AG09319 (cell line): ENCODE measurements around the gene PKMYT1.

Experiments
- DNase-seq: peaks from one replicate; pipeline ENCODE4 v3.0.0-alpha.2; 2010; ENCODE audit warnings: low read depth; ENCODE audit errors: extremely low read depth
- TF ChIP-seq, protein P1 (sequence below): IDR thresholded peaks from 2 replicates; pipeline ENCODE4 v1.5.1; 2011; ENCODE audit warnings: low read depth, mild to moderate bottlenecking, inconsistent platforms, low read length, moderate library complexity

Gene PKMYT1

DNA sequence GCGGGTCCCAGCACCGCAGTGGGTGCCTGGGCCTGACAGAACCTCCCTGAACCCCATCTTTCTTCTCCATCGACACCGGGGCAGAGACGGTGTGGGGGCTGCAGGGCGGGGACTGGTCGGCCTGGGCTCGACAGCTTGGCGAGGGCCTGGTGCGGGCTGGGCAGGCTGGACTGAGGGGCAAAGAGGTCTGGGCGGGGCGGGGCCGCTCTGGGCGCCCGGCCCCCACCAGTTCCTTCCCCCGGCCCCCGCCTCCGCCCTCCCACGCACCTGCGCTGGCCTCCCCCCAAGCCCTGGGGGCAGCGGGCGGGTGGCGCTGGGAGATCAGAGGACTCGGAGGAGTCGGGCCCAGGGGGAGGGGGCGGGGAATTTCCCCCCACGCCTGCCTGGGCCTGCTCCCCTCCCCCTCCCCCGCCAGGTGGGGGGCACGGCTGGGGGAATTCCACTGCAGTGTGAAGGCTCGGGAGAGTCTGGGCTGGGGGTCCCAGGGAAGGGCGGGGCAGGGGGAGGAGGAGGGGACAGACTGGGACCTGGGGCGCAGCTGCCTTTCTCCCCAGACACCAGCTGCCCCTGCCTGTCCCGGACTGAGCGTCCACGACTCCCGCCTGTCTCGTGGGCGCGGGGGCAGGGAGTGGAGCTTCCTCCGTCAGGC lies 17.0 kb downstream of the PKMYT1 start:
- no peak for DNase-seq
- TF ChIP-seq, protein P1, sequence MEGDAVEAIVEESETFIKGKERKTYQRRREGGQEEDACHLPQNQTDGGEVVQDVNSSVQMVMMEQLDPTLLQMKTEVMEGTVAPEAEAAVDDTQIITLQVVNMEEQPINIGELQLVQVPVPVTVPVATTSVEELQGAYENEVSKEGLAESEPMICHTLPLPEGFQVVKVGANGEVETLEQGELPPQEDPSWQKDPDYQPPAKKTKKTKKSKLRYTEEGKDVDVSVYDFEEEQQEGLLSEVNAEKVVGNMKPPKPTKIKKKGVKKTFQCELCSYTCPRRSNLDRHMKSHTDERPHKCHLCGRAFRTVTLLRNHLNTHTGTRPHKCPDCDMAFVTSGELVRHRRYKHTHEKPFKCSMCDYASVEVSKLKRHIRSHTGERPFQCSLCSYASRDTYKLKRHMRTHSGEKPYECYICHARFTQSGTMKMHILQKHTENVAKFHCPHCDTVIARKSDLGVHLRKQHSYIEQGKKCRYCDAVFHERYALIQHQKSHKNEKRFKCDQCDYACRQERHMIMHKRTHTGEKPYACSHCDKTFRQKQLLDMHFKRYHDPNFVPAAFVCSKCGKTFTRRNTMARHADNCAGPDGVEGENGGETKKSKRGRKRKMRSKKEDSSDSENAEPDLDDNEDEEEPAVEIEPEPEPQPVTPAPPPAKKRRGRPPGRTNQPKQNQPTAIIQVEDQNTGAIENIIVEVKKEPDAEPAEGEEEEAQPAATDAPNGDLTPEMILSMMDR, result no peak

DNA sequence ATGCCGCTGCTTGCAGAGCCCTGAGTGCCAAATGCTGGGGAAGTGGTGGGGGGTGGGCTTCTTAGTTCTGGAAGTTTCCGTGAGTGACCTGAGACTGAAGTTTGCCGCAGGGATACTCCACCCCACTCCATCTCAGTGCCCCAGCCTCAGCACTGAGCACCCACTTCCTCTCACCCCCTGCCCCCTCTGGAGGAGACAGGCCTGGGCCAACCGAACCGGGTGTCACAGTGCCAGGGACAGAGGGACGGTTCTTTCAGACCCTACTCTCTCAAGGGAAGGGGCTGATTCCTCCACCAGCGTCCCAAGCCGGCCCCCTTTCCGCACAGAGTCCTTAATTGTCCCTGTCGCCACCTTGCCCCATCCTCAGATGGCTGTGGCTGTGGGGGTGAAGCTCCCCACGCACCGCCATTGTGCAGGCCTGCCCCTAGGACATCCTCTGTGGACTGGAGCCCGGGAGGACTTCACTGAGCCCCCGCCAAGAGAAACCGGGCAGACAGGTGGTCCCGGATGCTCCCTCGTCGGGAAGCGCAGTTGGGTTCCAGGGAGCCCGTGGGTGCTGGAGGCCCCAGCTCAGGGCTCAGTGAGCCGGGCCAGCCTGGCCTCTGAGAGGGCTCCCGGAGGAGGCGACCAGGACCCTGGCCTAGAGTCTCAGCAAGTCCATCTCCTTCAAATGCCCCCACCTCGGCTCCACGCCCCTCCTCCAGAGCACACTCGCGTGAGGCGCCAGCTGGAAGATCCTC lies 17.7 kb downstream of the PKMYT1 start:
- no peak for DNase-seq
- TF ChIP-seq, protein P1, result no peak

DNA sequence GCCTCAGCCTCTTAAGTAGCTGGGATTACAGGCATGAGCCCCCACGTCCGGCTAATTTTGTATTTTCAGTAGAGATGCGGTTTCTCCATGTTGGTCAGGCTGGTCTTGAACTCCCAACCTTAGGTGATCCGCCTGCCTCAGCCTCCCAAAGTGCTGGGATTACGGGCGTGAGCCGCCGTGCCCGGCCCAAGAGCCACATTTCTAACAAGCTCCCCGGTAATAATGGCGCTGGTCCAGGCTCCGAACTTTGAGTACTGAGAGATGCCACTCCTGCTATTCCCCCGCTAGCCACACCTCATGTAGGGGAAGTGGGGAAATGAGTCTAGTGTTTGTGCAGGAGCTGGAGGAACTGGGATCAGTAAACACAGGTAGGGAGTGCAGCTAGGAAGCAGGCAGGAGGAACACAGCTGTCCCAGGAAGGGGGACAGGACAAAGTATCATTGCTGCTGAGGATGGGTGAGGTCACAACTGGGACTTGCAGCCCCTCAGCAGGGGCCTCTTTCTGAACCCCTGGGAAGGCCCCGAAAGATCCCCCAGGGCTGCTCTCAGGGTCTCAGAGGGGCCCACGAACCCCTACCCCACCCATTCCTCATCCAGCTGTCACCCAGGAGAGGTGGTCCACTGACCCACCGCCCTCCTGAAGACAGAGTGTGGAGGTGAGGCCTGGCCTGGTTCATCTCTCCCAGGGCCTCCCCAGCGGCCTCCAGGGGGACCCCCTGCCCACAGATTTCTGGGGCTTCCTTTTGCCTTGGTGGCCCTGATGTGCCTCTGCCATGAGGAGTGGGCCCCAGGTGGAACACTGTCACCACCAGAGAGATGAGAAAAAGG lies 19.8 kb downstream of the PKMYT1 start:
- DNase-seq, result no peak
- TF ChIP-seq, protein P1, result no peak

DNA sequence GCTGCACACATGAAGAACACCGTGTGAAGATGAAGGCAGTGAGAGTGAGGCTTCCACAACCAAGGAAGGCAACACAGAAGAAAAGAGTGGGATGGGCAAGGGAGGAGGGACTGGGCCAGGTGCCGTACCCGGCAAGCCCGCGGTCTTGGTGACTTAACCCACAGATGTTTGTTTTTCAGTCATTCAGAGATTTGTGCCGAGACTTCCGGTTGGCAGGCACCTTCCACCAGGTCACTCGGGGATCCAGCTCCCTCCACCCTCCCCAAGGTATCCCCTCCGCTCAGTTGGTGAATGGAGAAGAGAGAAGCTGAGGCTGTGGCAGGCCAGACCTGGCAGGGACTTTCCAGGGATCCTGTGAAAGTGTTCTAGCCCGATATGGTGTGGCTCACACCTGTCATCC lies 21.0 kb downstream of the PKMYT1 start:
- TF ChIP-seq, protein P1, result no peak
- no peak for DNase-seq

DNA sequence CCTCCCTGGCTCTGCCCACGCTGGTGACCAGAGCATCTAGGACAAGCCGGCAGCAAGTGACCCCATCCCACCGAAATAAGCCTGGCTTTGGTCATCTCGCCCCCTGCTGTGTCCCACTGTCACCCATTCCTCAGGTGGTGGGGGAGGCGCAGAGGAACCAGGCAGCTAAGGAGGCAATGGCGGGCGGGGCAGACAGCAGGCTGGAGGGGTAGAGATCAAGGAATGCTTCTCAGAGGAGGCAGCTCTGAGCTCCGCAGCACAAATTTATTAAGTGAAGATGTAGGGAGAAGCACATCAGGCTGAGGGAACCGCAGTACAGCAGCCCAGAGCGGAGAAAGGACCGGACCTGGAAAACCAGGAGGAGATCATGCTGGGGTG lies 23.7 kb downstream of the PKMYT1 start:
- TF ChIP-seq, protein P1, result no peak
- DNase-seq, result no peak

DNA sequence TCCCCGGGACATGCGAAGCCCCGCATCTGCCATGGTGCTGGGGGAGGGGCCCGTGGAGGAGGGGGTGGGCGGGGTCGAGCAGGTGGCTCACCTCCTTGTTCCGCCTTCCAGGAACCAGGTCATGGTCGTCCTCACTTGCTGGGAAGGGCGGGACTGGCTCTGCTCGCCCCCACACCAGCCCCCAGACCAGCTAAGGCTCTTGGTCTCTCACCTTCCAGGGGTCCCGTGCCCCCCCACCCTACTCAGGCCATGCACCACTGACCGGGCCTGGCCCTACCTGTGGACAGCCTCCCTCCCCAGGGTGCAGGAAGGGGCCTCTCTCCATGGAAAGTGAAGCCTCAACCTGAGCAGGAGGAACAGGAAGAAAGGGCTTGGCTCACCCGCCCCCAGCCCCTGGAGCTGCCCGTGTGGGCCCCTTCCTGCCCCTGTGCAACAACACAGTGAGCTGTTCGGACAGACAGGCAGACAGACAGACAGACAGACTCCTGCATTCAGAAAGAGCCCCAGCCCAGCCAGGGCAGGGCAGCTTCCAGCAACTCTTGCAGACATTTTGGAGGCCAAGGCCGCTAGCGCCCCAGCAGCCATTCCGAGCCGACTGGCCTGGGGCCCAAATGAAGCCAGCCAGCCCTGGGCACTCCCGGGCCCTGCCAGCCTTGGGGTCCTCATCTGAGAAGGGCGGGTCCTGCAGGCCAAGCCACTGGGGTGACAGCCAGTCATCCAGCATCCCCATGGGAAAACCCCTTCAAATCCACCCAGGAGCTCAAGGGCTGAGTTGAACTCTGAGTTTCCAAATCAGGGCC lies 24.3 kb downstream of the PKMYT1 start:
- TF ChIP-seq, protein P1, result no peak
- no peak for DNase-seq
